GM21360 (cell line): ENCODE data around the gene SLC27A6.
"Not testable (repeated sequence)": the region's sequence is repeated elsewhere in the genome, so short reads cannot be mapped to it uniquely, and the experiment has no call there.

Experiments used
- ATAC-seq: cut with Tn5 transposase; IDR thresholded peaks from one replicate; pipeline ENCODE4 v1.9.1; 2021; ENCODE audit warnings: mild to moderate bottlenecking, moderate library complexity; ENCODE audit not compliant: unreplicated experiment

The SLC27A6 gene

GRCh38 chr5:129001841-129002526 is 36.7 kb downstream of the SLC27A6 start:
- ATAC-seq, result no peak

- ATAC-seq, result no peak
These were observed 37.2 kb downstream of the SLC27A6 start for GRCh38 chr5:129002527-129002842.

- ATAC-seq, result no peak
These were observed 37.9 kb downstream of the SLC27A6 start for GRCh38 chr5:129003232-129003631.

- no peak for ATAC-seq
These were observed 48.9 kb downstream of the SLC27A6 start for GRCh38 chr5:129014185-129014584.

GRCh38 chr5:129018837-129019236 is 53.5 kb downstream of the SLC27A6 start:
- ATAC-seq, result no peak

- ATAC-seq, result no peak
These were observed 54.2 kb downstream of the SLC27A6 start for GRCh38 chr5:129019401-129019908.

GRCh38 chr5:129020683-129021082 is 55.4 kb downstream of the SLC27A6 start:
- no peak for ATAC-seq

- no peak for ATAC-seq
These were observed 56.5 kb downstream of the SLC27A6 start for GRCh38 chr5:129021744-129022143.

- no peak for ATAC-seq
These were observed 57.3 kb downstream of the SLC27A6 start for GRCh38 chr5:129022599-129022998.

GRCh38 chr5:129027260-129027659 is 62.0 kb downstream of the SLC27A6 start:
- ATAC-seq, result no peak

- no peak for ATAC-seq
These were observed 66.8 kb downstream of the SLC27A6 start for GRCh38 chr5:129031886-129032683.

GRCh38 chr5:129036257-129036656 is 71.0 kb downstream of the SLC27A6 start:
- not testable (repeated sequence) for ATAC-seq

GRCh38 chr5:129041196-129041881 is 76.1 kb downstream of the SLC27A6 start:
- no peak for ATAC-seq

GRCh38 chr5:129042306-129042705 is 77.0 kb downstream of the SLC27A6 start:
- ATAC-seq, result no peak

- ATAC-seq, result no peak
These were observed 78.6 kb downstream of the SLC27A6 start for GRCh38 chr5:129043894-129044293.

- ATAC-seq, result no peak
These were observed 80.9 kb downstream of the SLC27A6 start for GRCh38 chr5:129046151-129046550.

- ATAC-seq, result no peak
These were observed 83.2 kb downstream of the SLC27A6 start for GRCh38 chr5:129048509-129048908.

GRCh38 chr5:129049126-129049799 is 84.0 kb downstream of the SLC27A6 start:
- no peak for ATAC-seq

- ATAC-seq, result no peak
These were observed 86.0 kb downstream of the SLC27A6 start for GRCh38 chr5:129051283-129051682.

- ATAC-seq, result no peak
These were observed 88.2 kb downstream of the SLC27A6 start for GRCh38 chr5:129053438-129053837.

GRCh38 chr5:129057329-129057728 is 92.0 kb downstream of the SLC27A6 start:
- no peak for ATAC-seq
